ENCODE results near the gene BBX.

BBX gene

DNA sequence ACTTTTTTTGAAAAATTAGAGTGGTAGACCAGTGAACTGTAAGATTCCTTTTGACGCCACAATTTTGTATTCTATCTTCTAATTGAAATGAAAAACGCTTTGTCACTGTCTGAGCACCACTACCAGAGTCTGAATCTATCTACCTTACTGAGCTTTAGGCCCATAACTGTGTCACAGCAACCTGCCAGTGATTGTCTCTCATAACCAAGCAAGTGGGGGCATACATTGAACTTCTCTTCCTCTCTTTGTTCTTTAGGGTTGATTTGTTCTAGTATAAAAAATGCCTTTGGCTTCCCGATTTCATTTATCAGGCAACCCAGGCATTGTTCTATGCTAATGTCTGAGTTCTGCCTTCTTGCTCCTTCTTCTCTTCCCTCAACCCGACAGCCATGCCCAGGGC is 142.6 kb downstream of the BBX start:
- Histone ChIP-seq H3K27ac (replicated peaks) (no peak overlapping the region), H3K27me3 (ENCODE audit: insufficient read depth, poor library complexity, severe bottlenecking) (no peaks in the 10 kb centered on the region), H3K4me3 (replicated peaks; ENCODE audit: insufficient read depth, low read length) (no peak overlapping the region)
- TF ChIP-seq, protein P1, sequence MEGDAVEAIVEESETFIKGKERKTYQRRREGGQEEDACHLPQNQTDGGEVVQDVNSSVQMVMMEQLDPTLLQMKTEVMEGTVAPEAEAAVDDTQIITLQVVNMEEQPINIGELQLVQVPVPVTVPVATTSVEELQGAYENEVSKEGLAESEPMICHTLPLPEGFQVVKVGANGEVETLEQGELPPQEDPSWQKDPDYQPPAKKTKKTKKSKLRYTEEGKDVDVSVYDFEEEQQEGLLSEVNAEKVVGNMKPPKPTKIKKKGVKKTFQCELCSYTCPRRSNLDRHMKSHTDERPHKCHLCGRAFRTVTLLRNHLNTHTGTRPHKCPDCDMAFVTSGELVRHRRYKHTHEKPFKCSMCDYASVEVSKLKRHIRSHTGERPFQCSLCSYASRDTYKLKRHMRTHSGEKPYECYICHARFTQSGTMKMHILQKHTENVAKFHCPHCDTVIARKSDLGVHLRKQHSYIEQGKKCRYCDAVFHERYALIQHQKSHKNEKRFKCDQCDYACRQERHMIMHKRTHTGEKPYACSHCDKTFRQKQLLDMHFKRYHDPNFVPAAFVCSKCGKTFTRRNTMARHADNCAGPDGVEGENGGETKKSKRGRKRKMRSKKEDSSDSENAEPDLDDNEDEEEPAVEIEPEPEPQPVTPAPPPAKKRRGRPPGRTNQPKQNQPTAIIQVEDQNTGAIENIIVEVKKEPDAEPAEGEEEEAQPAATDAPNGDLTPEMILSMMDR (IDR thresholded peaks at IDR 0.05; ENCODE audit: insufficient read depth, low read length) = no peak
- no peak for TF ChIP-seq SPI1 (IDR thresholded peaks at IDR 0.05; ENCODE audit: borderline replicate concordance, low read depth)
- no peak for TF ChIP-seq GABPA (IDR thresholded peaks at IDR 0.05; ENCODE audit: low read depth)
- TF ChIP-seq POLR2AphosphoS5 (IDR thresholded peaks at IDR 0.05; ENCODE audit: low read depth) = no peak
- TF ChIP-seq, protein P2, sequence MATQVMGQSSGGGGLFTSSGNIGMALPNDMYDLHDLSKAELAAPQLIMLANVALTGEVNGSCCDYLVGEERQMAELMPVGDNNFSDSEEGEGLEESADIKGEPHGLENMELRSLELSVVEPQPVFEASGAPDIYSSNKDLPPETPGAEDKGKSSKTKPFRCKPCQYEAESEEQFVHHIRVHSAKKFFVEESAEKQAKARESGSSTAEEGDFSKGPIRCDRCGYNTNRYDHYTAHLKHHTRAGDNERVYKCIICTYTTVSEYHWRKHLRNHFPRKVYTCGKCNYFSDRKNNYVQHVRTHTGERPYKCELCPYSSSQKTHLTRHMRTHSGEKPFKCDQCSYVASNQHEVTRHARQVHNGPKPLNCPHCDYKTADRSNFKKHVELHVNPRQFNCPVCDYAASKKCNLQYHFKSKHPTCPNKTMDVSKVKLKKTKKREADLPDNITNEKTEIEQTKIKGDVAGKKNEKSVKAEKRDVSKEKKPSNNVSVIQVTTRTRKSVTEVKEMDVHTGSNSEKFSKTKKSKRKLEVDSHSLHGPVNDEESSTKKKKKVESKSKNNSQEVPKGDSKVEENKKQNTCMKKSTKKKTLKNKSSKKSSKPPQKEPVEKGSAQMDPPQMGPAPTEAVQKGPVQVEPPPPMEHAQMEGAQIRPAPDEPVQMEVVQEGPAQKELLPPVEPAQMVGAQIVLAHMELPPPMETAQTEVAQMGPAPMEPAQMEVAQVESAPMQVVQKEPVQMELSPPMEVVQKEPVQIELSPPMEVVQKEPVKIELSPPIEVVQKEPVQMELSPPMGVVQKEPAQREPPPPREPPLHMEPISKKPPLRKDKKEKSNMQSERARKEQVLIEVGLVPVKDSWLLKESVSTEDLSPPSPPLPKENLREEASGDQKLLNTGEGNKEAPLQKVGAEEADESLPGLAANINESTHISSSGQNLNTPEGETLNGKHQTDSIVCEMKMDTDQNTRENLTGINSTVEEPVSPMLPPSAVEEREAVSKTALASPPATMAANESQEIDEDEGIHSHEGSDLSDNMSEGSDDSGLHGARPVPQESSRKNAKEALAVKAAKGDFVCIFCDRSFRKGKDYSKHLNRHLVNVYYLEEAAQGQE (IDR thresholded peaks at IDR 0.05; ENCODE audit: insufficient replicate concordance, low read depth) = no peak
- no peak for DNase-seq (ENCODE audit: low read depth in 1 of 2, low spot score in 1 of 2)

DNA sequence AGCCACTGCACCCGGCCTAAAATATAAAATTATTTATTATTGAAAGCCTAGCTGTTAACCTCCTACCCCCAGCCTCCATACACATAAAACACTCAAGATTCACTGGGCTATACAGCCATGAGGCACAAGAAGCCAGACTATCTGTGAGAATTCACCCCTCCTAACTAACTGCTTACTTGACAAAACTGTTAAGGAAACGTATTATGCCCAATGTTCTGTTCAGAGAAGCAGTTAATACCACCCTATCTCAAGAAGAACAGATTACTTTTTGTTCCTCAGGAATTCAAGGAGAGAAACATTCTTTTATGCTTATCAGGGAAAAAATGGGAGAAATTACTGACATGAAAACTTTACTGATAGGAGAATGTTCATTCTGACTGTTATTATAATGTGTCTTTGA is 144.1 kb downstream of the BBX start:
- H3K27me3 ChIP-seq (ENCODE audit: insufficient read depth, poor library complexity, severe bottlenecking) = no peaks in the 10 kb centered on the region
- TF ChIP-seq POLR2AphosphoS5 (IDR thresholded peaks at IDR 0.05; ENCODE audit: low read depth) (no peak), SPI1 (IDR thresholded peaks at IDR 0.05; ENCODE audit: borderline replicate concordance, low read depth) (no peak), GABPA (IDR thresholded peaks at IDR 0.05; ENCODE audit: low read depth) (no peak)
- TF ChIP-seq, protein P1 (IDR thresholded peaks at IDR 0.05; ENCODE audit: insufficient read depth, low read length) = no peak
- TF ChIP-seq, protein P2 (IDR thresholded peaks at IDR 0.05; ENCODE audit: insufficient replicate concordance, low read depth) = no peak
- no peak overlapping the region for H3K27ac ChIP-seq (replicated peaks)
- DNase-seq (ENCODE audit: low read depth in 1 of 2, low spot score in 1 of 2) = no peak
- no peak overlapping the region for H3K4me3 ChIP-seq (replicated peaks; ENCODE audit: insufficient read depth, low read length)

DNA sequence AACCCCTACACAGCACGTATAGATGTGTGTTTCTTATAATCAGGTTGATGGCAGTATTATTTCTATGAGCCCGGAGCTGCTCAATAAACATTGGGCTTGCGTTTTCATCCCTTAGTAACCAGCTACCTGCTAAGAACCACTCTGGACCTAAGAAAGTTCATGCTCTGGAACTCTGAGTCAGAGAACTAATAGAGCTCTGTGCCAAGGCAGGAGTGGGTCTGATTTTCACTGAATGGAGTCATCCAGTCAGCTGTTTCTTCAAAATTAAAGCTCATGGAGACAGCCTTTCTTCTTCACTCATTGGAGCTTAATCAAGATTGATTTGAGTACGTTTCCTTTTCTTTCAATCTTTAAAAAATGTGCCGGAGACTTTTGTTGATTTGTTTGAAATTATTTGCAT is 145.7 kb downstream of the BBX start:
- no peak for DNase-seq (ENCODE audit: low read depth in 1 of 2, low spot score in 1 of 2)
- TF ChIP-seq GABPA (IDR thresholded peaks at IDR 0.05; ENCODE audit: low read depth) (no peak), POLR2AphosphoS5 (IDR thresholded peaks at IDR 0.05; ENCODE audit: low read depth) (no peak), SPI1 (IDR thresholded peaks at IDR 0.05; ENCODE audit: borderline replicate concordance, low read depth) (no peak)
- TF ChIP-seq, protein P1 (IDR thresholded peaks at IDR 0.05; ENCODE audit: insufficient read depth, low read length) = no peak
- TF ChIP-seq, protein P2 (IDR thresholded peaks at IDR 0.05; ENCODE audit: insufficient replicate concordance, low read depth) = no peak
- H3K27me3 ChIP-seq (ENCODE audit: insufficient read depth, poor library complexity, severe bottlenecking) = no peaks in the 10 kb centered on the region
- no peak overlapping the region for H3K4me3 ChIP-seq (replicated peaks; ENCODE audit: insufficient read depth, low read length)
- H3K27ac ChIP-seq (replicated peaks) = no peak overlapping the region
